Loucy (cell line): Measurements from ENCODE around the gene FMN2.
"Not testable (repeated sequence)": the region's sequence is repeated elsewhere in the genome, so short reads cannot be mapped to it uniquely, and the experiment has no call there.

ENCODE experiments used
- H2AFZ ChIP-seq: fragments of 200-600 bp; sonication (generic); 2 replicates; pipeline ENCODE4 v1.6.0; 2016; ENCODE audit warnings: antibody characterized with exemption, mild to moderate bottlenecking, low read length, moderate library complexity
- H3F3A ChIP-seq: fragments of 200-600 bp; 2 replicates; pipeline ENCODE4 v1.6.0; 2016; ENCODE audit warnings: antibody characterized with exemption, low read depth, mild to moderate bottlenecking
- H3K27me3 ChIP-seq: fragments of 200-600 bp; sonication (generic); 2 replicates; pipeline ENCODE4 v1.6.1; 2014; ENCODE audit warnings: low read length, mild to moderate bottlenecking; ENCODE audit not compliant: insufficient read depth, poor library complexity, severe bottlenecking
- H3K36me3 ChIP-seq: fragments of 200-600 bp; sonication (generic); 2 replicates; pipeline ENCODE4 v1.6.1; 2016; ENCODE audit warnings: low read length; ENCODE audit not compliant: insufficient read depth
- H3K4me1 ChIP-seq: fragments of 200-600 bp; sonication (generic); 2 replicates; pipeline ENCODE4 v1.5.1; 2014; ENCODE audit warnings: low read length, mild to moderate bottlenecking; ENCODE audit not compliant: insufficient read depth, poor library complexity, severe bottlenecking
- H3K4me2 ChIP-seq: fragments of 200-600 bp; sonication (generic); 2 replicates; pipeline ENCODE4 v1.6.0; 2014; ENCODE audit warnings: antibody characterized with exemption, low read length, low read depth, mild to moderate bottlenecking; ENCODE audit not compliant: poor library complexity, severe bottlenecking
- H3K4me3 ChIP-seq: fragments of 200-600 bp; sonication (generic); 2 replicates; pipeline ENCODE4 v1.5.1; 2014; ENCODE audit warnings: low read length, mild to moderate bottlenecking, mixed read lengths; ENCODE audit not compliant: poor library complexity, severe bottlenecking
- H3K79me2 ChIP-seq: fragments of 200-600 bp; sonication (generic); 2 replicates; pipeline ENCODE4 v1.6.1; 2014; ENCODE audit warnings: low read length; ENCODE audit not compliant: insufficient read depth
- H3K9ac ChIP-seq: fragments of 200-600 bp; sonication (generic); 2 replicates; pipeline ENCODE4 v1.6.0; 2014; ENCODE audit warnings: mild to moderate bottlenecking, low read depth, low read length, moderate library complexity; ENCODE audit not compliant: poor library complexity, severe bottlenecking
- H3K9me2 ChIP-seq: fragments of 200-600 bp; sonication (generic); replicated peaks from 2 replicates; pipeline ENCODE4 v1.6.1; 2016; ENCODE audit warnings: low read depth, low read length, mixed read lengths
- H3K9me3 ChIP-seq: fragments of 200-600 bp; sonication (generic); 2 replicates; pipeline ENCODE4 v1.6.1; 2014; ENCODE audit warnings: mild to moderate bottlenecking, antibody characterized with exemption, low read length, low read depth; ENCODE audit not compliant: insufficient read depth
- H4K20me1 ChIP-seq: fragments of 200-600 bp; sonication (generic); 2 replicates; pipeline ENCODE4 v1.6.0; 2014; ENCODE audit warnings: antibody characterized with exemption, low read length, mild to moderate bottlenecking; ENCODE audit not compliant: insufficient read depth, poor library complexity, severe bottlenecking
- CTCF ChIP-seq: fragments of 200-600 bp; sonication (generic); conservative IDR thresholded peaks from 2 replicates; pipeline ENCODE4 v1.5.1; 2014; ENCODE audit warnings: mild to moderate bottlenecking, antibody characterized with exemption, low read length
- EZH2phosphoT487 ChIP-seq: fragments of 200-600 bp; IDR thresholded peaks from 2 replicates; pipeline ENCODE4 v1.6.1; 2018; ENCODE audit warnings: antibody characterized with exemption, mild to moderate bottlenecking, moderate library complexity, borderline replicate concordance

The FMN2 gene

GRCh38 chr1:240319998-240320397 is 228.3 kb downstream of the FMN2 start:
- Histone ChIP-seq H3K36me3 (no peaks in the 10 kb centered on the region), H3K79me2 (no peaks in the 10 kb centered on the region), H3K9me3 (no peaks in the 10 kb centered on the region), H3K4me3 (no peak overlapping the region), H3F3A (no peaks in the 10 kb centered on the region), H3K9me2 (no peaks in the 10 kb centered on the region), H4K20me1 (no peaks in the 10 kb centered on the region), H3K4me2 (no peak overlapping the region), H3K9ac (no peak overlapping the region), H3K27me3 (no peaks in the 10 kb centered on the region), H2AFZ (no peak overlapping the region), H3K4me1 (no peaks in the 10 kb centered on the region)
- no peak for TF ChIP-seq EZH2phosphoT487
- no peak for TF ChIP-seq CTCF

GRCh38 chr1:240320659-240321058 is 229.0 kb downstream of the FMN2 start:
- no peaks in the 10 kb centered on the region for H3K4me1 ChIP-seq
- no peak for TF ChIP-seq CTCF
- H3K9me3 ChIP-seq, result no peaks in the 10 kb centered on the region
- H2AFZ ChIP-seq, result no peak overlapping the region
- no peak overlapping the region for H3K4me3 ChIP-seq
- no peaks in the 10 kb centered on the region for H4K20me1 ChIP-seq
- H3K27me3 ChIP-seq, result no peaks in the 10 kb centered on the region
- no peaks in the 10 kb centered on the region for H3K36me3 ChIP-seq
- H3K4me2 ChIP-seq, result no peak overlapping the region
- no peaks in the 10 kb centered on the region for H3K79me2 ChIP-seq
- H3K9me2 ChIP-seq, result no peaks in the 10 kb centered on the region
- H3F3A ChIP-seq, result no peaks in the 10 kb centered on the region
- H3K9ac ChIP-seq, result no peak overlapping the region

GRCh38 chr1:240322943-240323342 is 231.3 kb downstream of the FMN2 start:
- TF ChIP-seq CTCF, result no peak
- no peak for TF ChIP-seq EZH2phosphoT487
- H3F3A ChIP-seq, result no peaks in the 10 kb centered on the region
- H3K4me3 ChIP-seq, result no peak overlapping the region
- H3K27me3 ChIP-seq, result no peaks in the 10 kb centered on the region
- H3K79me2 ChIP-seq, result no peaks in the 10 kb centered on the region
- H4K20me1 ChIP-seq, result no peaks in the 10 kb centered on the region
- no peaks in the 10 kb centered on the region for H3K4me1 ChIP-seq
- no peaks in the 10 kb centered on the region for H3K36me3 ChIP-seq
- H2AFZ ChIP-seq, result no peak overlapping the region
- no peak overlapping the region for H3K9ac ChIP-seq
- H3K9me3 ChIP-seq, result no peaks in the 10 kb centered on the region
- no peaks in the 10 kb centered on the region for H3K9me2 ChIP-seq
- no peak overlapping the region for H3K4me2 ChIP-seq

GRCh38 chr1:240328382-240328781 is 236.7 kb downstream of the FMN2 start:
- not testable (repeated sequence) for H3K27me3 ChIP-seq, H3K36me3 ChIP-seq, H4K20me1 ChIP-seq, H3K9ac ChIP-seq, H3K9me3 ChIP-seq, H2AFZ ChIP-seq, H3K4me3 ChIP-seq, H3K4me2 ChIP-seq, H3F3A ChIP-seq, H3K9me2 ChIP-seq, H3K79me2 ChIP-seq, H3K4me1 ChIP-seq
